ENCODE results near the gene TBC1D8. TPM values are rescaled to one million over a fixed set of nuclear protein-coding genes. Genes with fewer than 3 reads are reported as not detected.

TBC1D8 gene
- total and polyA plus RNA-seq, 2 experiments from 2014 or later, result 18.0 to 36.9 TPM

DNA sequence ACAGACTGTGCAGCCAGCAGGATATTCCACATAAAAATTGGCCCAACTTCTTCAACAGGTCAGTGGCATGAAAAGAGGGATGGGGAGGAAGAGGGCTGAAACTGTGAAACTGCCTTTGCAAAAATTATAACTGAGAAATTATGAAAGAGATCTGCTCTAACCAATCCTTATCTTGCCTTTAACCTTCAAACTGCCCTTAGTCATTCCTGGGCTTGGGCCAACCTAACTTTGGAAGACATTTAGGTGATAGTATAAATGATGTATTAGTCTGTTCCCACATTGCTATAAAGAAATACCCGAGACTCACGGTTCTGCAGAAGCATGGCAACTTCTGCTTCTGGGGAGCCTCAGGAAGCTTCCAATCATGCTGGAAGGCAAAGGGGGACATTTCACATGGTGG lies 74.6 kb downstream of the TBC1D8 start:
- TF ChIP-seq JUNB (IDR thresholded peaks at IDR 0.05; ENCODE audit: unreplicated experiment), result no peak
- no peak for TF ChIP-seq NANOG (IDR thresholded peaks at IDR 0.05; ENCODE audit: borderline replicate concordance)
- TF ChIP-seq, protein P1, sequence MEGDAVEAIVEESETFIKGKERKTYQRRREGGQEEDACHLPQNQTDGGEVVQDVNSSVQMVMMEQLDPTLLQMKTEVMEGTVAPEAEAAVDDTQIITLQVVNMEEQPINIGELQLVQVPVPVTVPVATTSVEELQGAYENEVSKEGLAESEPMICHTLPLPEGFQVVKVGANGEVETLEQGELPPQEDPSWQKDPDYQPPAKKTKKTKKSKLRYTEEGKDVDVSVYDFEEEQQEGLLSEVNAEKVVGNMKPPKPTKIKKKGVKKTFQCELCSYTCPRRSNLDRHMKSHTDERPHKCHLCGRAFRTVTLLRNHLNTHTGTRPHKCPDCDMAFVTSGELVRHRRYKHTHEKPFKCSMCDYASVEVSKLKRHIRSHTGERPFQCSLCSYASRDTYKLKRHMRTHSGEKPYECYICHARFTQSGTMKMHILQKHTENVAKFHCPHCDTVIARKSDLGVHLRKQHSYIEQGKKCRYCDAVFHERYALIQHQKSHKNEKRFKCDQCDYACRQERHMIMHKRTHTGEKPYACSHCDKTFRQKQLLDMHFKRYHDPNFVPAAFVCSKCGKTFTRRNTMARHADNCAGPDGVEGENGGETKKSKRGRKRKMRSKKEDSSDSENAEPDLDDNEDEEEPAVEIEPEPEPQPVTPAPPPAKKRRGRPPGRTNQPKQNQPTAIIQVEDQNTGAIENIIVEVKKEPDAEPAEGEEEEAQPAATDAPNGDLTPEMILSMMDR (conservative IDR thresholded peaks at IDR 0.05; ENCODE audit: low read depth in 2 of 2), result no peak
- TF ChIP-seq EZH2 (IDR thresholded peaks at IDR 0.05; ENCODE audit: low read depth, unreplicated experiment), result no peak
- TF ChIP-seq, protein P2, sequence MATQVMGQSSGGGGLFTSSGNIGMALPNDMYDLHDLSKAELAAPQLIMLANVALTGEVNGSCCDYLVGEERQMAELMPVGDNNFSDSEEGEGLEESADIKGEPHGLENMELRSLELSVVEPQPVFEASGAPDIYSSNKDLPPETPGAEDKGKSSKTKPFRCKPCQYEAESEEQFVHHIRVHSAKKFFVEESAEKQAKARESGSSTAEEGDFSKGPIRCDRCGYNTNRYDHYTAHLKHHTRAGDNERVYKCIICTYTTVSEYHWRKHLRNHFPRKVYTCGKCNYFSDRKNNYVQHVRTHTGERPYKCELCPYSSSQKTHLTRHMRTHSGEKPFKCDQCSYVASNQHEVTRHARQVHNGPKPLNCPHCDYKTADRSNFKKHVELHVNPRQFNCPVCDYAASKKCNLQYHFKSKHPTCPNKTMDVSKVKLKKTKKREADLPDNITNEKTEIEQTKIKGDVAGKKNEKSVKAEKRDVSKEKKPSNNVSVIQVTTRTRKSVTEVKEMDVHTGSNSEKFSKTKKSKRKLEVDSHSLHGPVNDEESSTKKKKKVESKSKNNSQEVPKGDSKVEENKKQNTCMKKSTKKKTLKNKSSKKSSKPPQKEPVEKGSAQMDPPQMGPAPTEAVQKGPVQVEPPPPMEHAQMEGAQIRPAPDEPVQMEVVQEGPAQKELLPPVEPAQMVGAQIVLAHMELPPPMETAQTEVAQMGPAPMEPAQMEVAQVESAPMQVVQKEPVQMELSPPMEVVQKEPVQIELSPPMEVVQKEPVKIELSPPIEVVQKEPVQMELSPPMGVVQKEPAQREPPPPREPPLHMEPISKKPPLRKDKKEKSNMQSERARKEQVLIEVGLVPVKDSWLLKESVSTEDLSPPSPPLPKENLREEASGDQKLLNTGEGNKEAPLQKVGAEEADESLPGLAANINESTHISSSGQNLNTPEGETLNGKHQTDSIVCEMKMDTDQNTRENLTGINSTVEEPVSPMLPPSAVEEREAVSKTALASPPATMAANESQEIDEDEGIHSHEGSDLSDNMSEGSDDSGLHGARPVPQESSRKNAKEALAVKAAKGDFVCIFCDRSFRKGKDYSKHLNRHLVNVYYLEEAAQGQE (IDR thresholded peaks at IDR 0.05; ENCODE audit: unreplicated experiment), result no peak
- TF ChIP-seq POLR2AphosphoS5 (IDR thresholded peaks at IDR 0.05; ENCODE audit: low read depth), result no peak
- TF ChIP-seq, protein P3, sequence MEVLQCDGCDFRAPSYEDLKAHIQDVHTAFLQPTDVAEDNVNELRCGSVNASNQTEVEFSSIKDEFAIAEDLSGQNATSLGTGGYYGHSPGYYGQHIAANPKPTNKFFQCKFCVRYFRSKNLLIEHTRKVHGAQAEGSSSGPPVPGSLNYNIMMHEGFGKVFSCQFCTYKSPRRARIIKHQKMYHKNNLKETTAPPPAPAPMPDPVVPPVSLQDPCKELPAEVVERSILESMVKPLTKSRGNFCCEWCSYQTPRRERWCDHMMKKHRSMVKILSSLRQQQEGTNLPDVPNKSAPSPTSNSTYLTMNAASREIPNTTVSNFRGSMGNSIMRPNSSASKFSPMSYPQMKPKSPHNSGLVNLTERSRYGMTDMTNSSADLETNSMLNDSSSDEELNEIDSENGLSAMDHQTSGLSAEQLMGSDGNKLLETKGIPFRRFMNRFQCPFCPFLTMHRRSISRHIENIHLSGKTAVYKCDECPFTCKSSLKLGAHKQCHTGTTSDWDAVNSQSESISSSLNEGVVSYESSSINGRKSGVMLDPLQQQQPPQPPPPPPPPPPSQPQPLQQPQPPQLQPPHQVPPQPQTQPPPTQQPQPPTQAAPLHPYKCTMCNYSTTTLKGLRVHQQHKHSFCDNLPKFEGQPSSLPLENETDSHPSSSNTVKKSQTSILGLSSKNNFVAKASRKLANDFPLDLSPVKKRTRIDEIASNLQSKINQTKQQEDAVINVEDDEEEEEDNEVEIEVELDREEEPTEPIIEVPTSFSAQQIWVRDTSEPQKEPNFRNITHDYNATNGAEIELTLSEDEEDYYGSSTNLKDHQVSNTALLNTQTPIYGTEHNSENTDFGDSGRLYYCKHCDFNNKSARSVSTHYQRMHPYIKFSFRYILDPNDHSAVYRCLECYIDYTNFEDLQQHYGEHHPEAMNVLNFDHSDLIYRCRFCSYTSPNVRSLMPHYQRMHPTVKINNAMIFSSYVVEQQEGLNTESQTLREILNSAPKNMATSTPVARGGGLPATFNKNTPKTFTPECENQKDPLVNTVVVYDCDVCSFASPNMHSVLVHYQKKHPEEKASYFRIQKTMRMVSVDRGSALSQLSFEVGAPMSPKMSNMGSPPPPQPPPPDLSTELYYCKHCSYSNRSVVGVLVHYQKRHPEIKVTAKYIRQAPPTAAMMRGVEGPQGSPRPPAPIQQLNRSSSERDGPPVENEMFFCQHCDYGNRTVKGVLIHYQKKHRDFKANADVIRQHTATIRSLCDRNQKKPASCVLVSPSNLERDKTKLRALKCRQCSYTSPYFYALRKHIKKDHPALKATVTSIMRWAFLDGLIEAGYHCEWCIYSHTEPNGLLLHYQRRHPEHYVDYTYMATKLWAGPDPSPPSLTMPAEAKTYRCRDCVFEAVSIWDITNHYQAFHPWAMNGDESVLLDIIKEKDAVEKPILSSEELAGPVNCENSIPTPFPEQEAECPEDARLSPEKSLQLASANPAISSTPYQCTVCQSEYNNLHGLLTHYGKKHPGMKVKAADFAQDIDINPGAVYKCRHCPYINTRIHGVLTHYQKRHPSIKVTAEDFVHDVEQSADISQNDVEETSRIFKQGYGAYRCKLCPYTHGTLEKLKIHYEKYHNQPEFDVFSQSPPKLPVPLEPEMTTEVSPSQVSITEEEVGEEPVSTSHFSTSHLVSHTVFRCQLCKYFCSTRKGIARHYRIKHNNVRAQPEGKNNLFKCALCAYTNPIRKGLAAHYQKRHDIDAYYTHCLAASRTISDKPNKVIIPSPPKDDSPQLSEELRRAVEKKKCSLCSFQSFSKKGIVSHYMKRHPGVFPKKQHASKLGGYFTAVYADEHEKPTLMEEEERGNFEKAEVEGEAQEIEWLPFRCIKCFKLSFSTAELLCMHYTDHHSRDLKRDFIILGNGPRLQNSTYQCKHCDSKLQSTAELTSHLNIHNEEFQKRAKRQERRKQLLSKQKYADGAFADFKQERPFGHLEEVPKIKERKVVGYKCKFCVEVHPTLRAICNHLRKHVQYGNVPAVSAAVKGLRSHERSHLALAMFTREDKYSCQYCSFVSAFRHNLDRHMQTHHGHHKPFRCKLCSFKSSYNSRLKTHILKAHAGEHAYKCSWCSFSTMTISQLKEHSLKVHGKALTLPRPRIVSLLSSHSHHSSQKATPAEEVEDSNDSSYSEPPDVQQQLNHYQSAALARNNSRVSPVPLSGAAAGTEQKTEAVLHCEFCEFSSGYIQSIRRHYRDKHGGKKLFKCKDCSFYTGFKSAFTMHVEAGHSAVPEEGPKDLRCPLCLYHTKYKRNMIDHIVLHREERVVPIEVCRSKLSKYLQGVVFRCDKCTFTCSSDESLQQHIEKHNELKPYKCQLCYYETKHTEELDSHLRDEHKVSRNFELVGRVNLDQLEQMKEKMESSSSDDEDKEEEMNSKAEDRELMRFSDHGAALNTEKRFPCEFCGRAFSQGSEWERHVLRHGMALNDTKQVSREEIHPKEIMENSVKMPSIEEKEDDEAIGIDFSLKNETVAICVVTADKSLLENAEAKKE (CRISPR knock-in tag; IDR thresholded peaks at IDR 0.05), result no peak
- TF ChIP-seq ZNF331 (CRISPR knock-in tag; IDR thresholded peaks at IDR 0.05; ENCODE audit: low read depth), result no peak
- no peak for TF ChIP-seq CREB1 (CRISPR knock-in tag; IDR thresholded peaks at IDR 0.05; ENCODE audit: low read depth)
- TF ChIP-seq, protein P4, sequence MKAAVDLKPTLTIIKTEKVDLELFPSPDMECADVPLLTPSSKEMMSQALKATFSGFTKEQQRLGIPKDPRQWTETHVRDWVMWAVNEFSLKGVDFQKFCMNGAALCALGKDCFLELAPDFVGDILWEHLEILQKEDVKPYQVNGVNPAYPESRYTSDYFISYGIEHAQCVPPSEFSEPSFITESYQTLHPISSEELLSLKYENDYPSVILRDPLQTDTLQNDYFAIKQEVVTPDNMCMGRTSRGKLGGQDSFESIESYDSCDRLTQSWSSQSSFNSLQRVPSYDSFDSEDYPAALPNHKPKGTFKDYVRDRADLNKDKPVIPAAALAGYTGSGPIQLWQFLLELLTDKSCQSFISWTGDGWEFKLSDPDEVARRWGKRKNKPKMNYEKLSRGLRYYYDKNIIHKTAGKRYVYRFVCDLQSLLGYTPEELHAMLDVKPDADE (IDR thresholded peaks at IDR 0.05), result no peak
- TF ChIP-seq STAT1 (IDR thresholded peaks at IDR 0.05; ENCODE audit: unreplicated experiment), result no peak
- no peak for TF ChIP-seq ZNF114 (CRISPR knock-in tag; IDR thresholded peaks at IDR 0.05)
- no peak for TF ChIP-seq EZH2phosphoT487 (IDR thresholded peaks at IDR 0.05; ENCODE audit: unreplicated experiment)
- H3K27me3 Mint-ChIP-seq (ENCODE audit: insufficient read depth, low read depth, poor library complexity), result peaks cover 4% of the 10 kb centered on the region
- H3K27ac Mint-ChIP-seq, result no peak overlapping the region
- H2AFZ ChIP-seq, result no peak overlapping the region
- DNase-seq (ENCODE audit: low spot score) (no peak), ATAC-seq (no peak)
- peaks cover 4% of the 10 kb centered on the region; the same call in 1 of the 3 replicates for H3K4me1 Mint-ChIP-seq
- H3K9me2 ChIP-seq (ENCODE audit: insufficient read depth), result no peaks in the 10 kb centered on the region
- H3F3A ChIP-seq (replicated peaks; ENCODE audit: low read depth), result no peaks in the 10 kb centered on the region
- no peaks in the 10 kb centered on the region; the same call in 1 of the 2 replicates for H4K20me1 ChIP-seq (replicated peaks; ENCODE audit: insufficient read depth)
- H3K27me3 ChIP-seq (ENCODE audit: insufficient read depth), result no peaks in the 10 kb centered on the region
- no peaks in the 10 kb centered on the region for H3K4me1 ChIP-seq (ENCODE audit: insufficient read depth)
- H3K36me3 ChIP-seq (ENCODE audit: insufficient read depth), result peaks cover 6% of the 10 kb centered on the region; the same call in 1 of the 2 replicates
- peaks cover 41% of the 10 kb centered on the region for H3K79me2 ChIP-seq (replicated peaks; ENCODE audit: insufficient read depth)
- peaks cover 40% of the 10 kb centered on the region for H3K9me3 Mint-ChIP-seq
- H3K4me3 ChIP-seq, result no peak overlapping the region
- no peak overlapping the region for H3K4me2 ChIP-seq
- peaks cover 70% of the 10 kb centered on the region for H3K36me3 Mint-ChIP-seq (ENCODE audit: low read depth)
- H3K27ac ChIP-seq (ENCODE audit: low read depth), result no peak overlapping the region
- H3K4me3 Mint-ChIP-seq, result no peak overlapping the region

All from GM23338 (cell line).